ENCODE measurements around the gene RIOK1.

GRCh38 chr6:7401075-7401474 is 11.5 kb downstream of the RIOK1 start:
- no peak for TF ChIP-seq CTCF (IDR thresholded peaks at IDR 0.05)
- no peak for TF ChIP-seq ZFX (IDR thresholded peaks at IDR 0.05; ENCODE audit: borderline replicate concordance)
